ENCODE results near the gene SMDT1.

The SMDT1 gene

GRCh38 chr22:42079319-42080251 lies at the start of gene SMDT1:
Gene SMDT1, plus strand, starts transcription at chr22:42079700. Its CDS starts 69 bp downstream, at chr22:42079769.
- H3K4me3 ChIP-seq (ENCODE audit: severe bottlenecking), result peak within 1 kb of the TSS; percentile 75
- H3K27ac ChIP-seq (ENCODE audit: poor library complexity, severe bottlenecking), result peak within 1 kb of the TSS; percentile 48
- H3K4me1 ChIP-seq (ENCODE audit: insufficient read depth, poor library complexity, severe bottlenecking), result no peaks in the 10 kb centered on the region
- H3K27me3 ChIP-seq (ENCODE audit: insufficient read depth, poor library complexity, severe bottlenecking), result no peaks in the 10 kb centered on the region
- peak; percentile 94 for ATAC-seq (ENCODE audit: low read depth)
- DNase-seq (ENCODE audit: low spot score), result peak; percentile 97
- no peaks in the 10 kb centered on the region for H3K9me3 ChIP-seq (ENCODE audit: severe bottlenecking)
- TF ChIP-seq CTCF (IDR thresholded peaks at IDR 0.05; ENCODE audit: poor library complexity, severe bottlenecking), result no peak
- peaks cover 18% of the 10 kb centered on the region; the same call in 1 of the 2 replicates for H3K36me3 ChIP-seq (ENCODE audit: low read depth)

- H3K9me3 ChIP-seq (ENCODE audit: severe bottlenecking), result no peaks in the 10 kb centered on the region
- DNase-seq (ENCODE audit: low spot score) (no peak), ATAC-seq (ENCODE audit: low read depth) (no peak)
- H3K36me3 ChIP-seq (ENCODE audit: low read depth), result no peaks in the 10 kb centered on the region
- H3K4me3 ChIP-seq (ENCODE audit: severe bottlenecking), result no peak overlapping the region
- H3K4me1 ChIP-seq (ENCODE audit: insufficient read depth, poor library complexity, severe bottlenecking), result no peaks in the 10 kb centered on the region
- TF ChIP-seq CTCF (IDR thresholded peaks at IDR 0.05; ENCODE audit: poor library complexity, severe bottlenecking), result no peak
- no peaks in the 10 kb centered on the region for H3K27me3 ChIP-seq (ENCODE audit: insufficient read depth, poor library complexity, severe bottlenecking)
- no peak overlapping the region for H3K27ac ChIP-seq (ENCODE audit: poor library complexity, severe bottlenecking)
Observed at GRCh38 chr22:42033263-42034181, 46.0 kb upstream of the SMDT1 start.

- H3K9me3 ChIP-seq (ENCODE audit: severe bottlenecking), result no peaks in the 10 kb centered on the region
- ATAC-seq (ENCODE audit: low read depth) (no peak), DNase-seq (ENCODE audit: low spot score) (no peak)
- no peaks in the 10 kb centered on the region for H3K36me3 ChIP-seq (ENCODE audit: low read depth)
- no peak overlapping the region for H3K4me3 ChIP-seq (ENCODE audit: severe bottlenecking)
- H3K27ac ChIP-seq (ENCODE audit: poor library complexity, severe bottlenecking), result no peak overlapping the region
- no peak for TF ChIP-seq CTCF (IDR thresholded peaks at IDR 0.05; ENCODE audit: poor library complexity, severe bottlenecking)
- H3K4me1 ChIP-seq (ENCODE audit: insufficient read depth, poor library complexity, severe bottlenecking), result no peaks in the 10 kb centered on the region
- H3K27me3 ChIP-seq (ENCODE audit: insufficient read depth, poor library complexity, severe bottlenecking), result no peaks in the 10 kb centered on the region
Observed at GRCh38 chr22:42035256-42035655, 44.2 kb upstream of the SMDT1 start.

GRCh38 chr22:42039271-42039670 lies 40.2 kb upstream of the SMDT1 start:
- H3K4me3 ChIP-seq (ENCODE audit: severe bottlenecking), result no peak overlapping the region
- ATAC-seq (ENCODE audit: low read depth) (no peak), DNase-seq (ENCODE audit: low spot score) (no peak)
- TF ChIP-seq CTCF (IDR thresholded peaks at IDR 0.05; ENCODE audit: poor library complexity, severe bottlenecking), result no peak
- no peak overlapping the region for H3K27ac ChIP-seq (ENCODE audit: poor library complexity, severe bottlenecking)
- no peaks in the 10 kb centered on the region for H3K27me3 ChIP-seq (ENCODE audit: insufficient read depth, poor library complexity, severe bottlenecking)
- no peaks in the 10 kb centered on the region for H3K36me3 ChIP-seq (ENCODE audit: low read depth)
- H3K4me1 ChIP-seq (ENCODE audit: insufficient read depth, poor library complexity, severe bottlenecking), result no peaks in the 10 kb centered on the region
- H3K9me3 ChIP-seq (ENCODE audit: severe bottlenecking), result no peaks in the 10 kb centered on the region
